Right ventricle myocardium superior (tissue), 1 donor: ENCODE measurements around the gene GRAMD2B. TPM values are rescaled to one million over a fixed set of nuclear protein-coding genes. Genes with fewer than 3 reads are reported as not detected.
"Not testable (repeated sequence)": the region's sequence is repeated elsewhere in the genome, so short reads cannot be mapped to it uniquely, and the experiment has no call there.

ENCODE experiments used
- ATAC-seq: fragments of 200-7000 bp; cut with Tn5 transposase; one replicate; pipeline ENCODE4 v1.9.1; 2020; ENCODE audit warnings: mild to moderate bottlenecking; ENCODE audit not compliant: poor library complexity
- DNase-seq: peaks from one replicate; pipeline ENCODE4 v3.0.0-alpha.2; 2020
- intact Hi-C: fragments of 100-400 bp; cut with DNase I; formaldehyde crosslinking; loops from one replicate; pipeline ENCODE4 v1.11.2; 2022
- total RNA-seq: library from RNA; stranded (reverse); fragmentation: NEBNext Ultra II Directional; extraction: Animal tissue kit (Norgen Biotek cat#: 25700); gene quantifications from one replicate; pipeline ENCODE4 v1.2.1, GENCODE V29; 2021
- donor health status: DM: no; HTN: yes; CAD: no; lungs with severe emphysema.

Gene GRAMD2B
- total RNA-seq, 1 donor from 2014 or later: 25.4 TPM

DNA sequence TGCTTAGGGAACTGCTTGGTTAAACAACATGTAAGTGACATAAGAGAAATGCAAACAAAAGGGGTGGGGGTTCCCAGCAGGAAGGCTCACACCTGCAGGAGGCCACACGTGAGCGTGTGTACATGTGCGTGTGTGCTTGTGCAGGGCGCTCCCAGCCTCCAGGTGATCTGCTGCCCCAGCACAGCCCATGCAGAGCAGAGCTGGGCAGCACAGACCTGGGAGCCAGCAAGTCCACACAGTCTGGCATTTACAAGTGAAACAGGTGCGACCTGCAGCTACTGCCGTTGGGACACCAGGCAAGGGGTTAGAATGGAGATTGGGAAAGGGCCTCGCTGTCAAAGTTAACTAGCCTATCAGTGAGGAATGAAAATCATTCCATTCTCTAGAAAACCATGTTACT, 41.8 kb downstream of the GRAMD2B start:
- ATAC-seq (no peak), DNase-seq (no peak)
- intact Hi-C loops: no loop called here

- no peak for DNase-seq
- intact Hi-C loops: no loop called here
- ATAC-seq: no peak
Measured at GRCh38 chr5:126468091-126468490, 44.9 kb downstream of the GRAMD2B start.

GRCh38 chr5:126469536-126470316, 46.5 kb downstream of the GRAMD2B start:
- DNase-seq: no peak
- intact Hi-C loops: no loop called here
- ATAC-seq: peak; percentile 89

- intact Hi-C loops: not testable (repeated sequence)
- peak; percentile 13 for ATAC-seq
Measured at GRCh38 chr5:126470529-126470928, 47.3 kb downstream of the GRAMD2B start.

GRCh38 chr5:126471247-126471646, 48.0 kb downstream of the GRAMD2B start:
- no peak for ATAC-seq
- intact Hi-C loops: no loop called here
- DNase-seq: no peak

More at GRCh38 chr5:126470529-126470928, 47.3 kb downstream of the GRAMD2B start:
- DNase-seq: not testable (repeated sequence)

DNA sequence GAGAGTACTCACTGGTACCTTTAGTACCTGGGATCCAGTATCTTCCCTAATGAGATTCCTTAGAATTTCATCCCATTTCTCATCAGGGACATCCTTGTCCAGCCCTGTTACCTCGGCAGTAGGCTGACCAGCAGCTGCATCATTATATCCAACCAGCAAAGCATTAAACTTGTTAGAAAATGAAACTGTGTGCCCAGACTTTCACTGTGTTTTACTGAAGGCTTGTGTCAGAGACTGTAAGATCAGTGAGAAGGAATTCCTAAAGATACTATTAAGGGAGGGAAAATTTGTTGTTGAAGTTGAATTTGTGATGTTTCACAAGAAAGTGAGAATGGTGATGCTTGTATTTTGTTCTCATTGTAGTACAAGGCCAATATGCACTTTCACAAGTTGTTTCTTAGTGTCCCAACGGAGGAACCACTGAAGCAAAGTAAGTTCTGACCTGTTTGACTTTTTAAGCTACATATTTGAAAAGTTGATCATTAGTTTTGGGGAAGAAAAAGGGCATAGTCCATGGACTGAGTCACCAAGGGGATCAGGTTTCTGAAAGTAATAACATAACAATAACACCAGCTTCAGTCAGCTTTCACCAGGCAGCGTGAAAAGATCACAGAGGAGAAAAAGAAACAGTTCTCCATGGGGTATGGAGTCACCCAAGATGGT, 48.8 kb downstream of the GRAMD2B start:
- ATAC-seq: no peak
- DNase-seq: no peak
- intact Hi-C loops: no loop called here

GRCh38 chr5:126472538-126472889, 49.3 kb downstream of the GRAMD2B start:
- no peak for DNase-seq
- no peak for ATAC-seq
- intact Hi-C loops: no loop called here

GRCh38 chr5:126477294-126478117, 54.3 kb downstream of the GRAMD2B start:
- intact Hi-C loops: no loop called here
- no peak for ATAC-seq
- DNase-seq: no peak

GRCh38 chr5:126479810-126480209, 56.6 kb downstream of the GRAMD2B start:
- ATAC-seq: peak; percentile 67
- no peak for DNase-seq
- intact Hi-C loops: no loop called here

GRCh38 chr5:126480824-126481223, 57.6 kb downstream of the GRAMD2B start:
- ATAC-seq (no peak), DNase-seq (no peak)
- intact Hi-C loops: no loop called here

DNA sequence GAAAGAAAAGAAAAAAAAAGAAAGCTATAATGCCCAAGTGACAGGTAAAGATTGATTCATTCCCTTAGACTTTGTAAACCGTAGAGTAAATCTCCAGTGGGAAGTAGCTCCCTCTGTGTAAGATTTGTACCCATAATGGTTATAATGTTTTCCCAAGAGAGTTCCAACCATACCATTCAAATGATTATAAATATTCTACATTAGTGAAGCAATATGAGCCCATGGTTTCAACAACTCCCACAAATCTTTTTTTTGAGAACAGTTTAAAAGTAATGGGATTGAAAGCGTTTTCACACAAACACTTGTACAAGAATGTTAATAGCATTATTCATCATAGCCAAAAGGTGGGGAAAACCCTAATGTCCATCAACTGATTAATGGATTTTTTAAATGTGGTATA, 58.0 kb downstream of the GRAMD2B start:
- DNase-seq (no peak), ATAC-seq (no peak)
- intact Hi-C loops: no loop called here

GRCh38 chr5:126482591-126482990, 59.4 kb downstream of the GRAMD2B start:
- intact Hi-C loops: no loop called here
- DNase-seq (no peak), ATAC-seq (no peak)

DNA sequence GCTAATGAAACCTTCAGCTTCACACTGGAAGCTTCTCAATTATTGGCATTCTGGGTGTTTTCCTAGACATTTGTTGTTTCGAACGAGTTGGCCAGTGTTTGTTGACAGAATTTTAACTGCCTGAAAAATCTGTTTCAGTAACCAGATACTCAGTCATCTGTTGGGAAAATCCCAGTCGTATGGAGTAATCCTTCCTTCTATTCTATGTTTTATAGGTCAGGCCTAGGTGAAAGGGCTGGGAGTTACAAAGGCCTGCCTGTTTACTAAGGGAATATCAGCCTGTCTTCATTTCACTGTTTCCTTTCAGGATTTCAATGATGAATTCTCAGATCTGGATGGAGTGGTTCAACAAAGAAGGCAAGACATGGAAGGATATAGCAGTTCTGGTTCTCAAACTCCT, 59.9 kb downstream of the GRAMD2B start:
- intact Hi-C loops: no loop called here
- DNase-seq (no peak), ATAC-seq (no peak)

GRCh38 chr5:126484253-126484652, 61.0 kb downstream of the GRAMD2B start:
- intact Hi-C loops: no loop called here
- DNase-seq (no peak), ATAC-seq (no peak)

GRCh38 chr5:126486332-126486731, 63.1 kb downstream of the GRAMD2B start:
- no peak for DNase-seq
- peak; percentile 62 for ATAC-seq
- intact Hi-C loops: no loop called here

DNA sequence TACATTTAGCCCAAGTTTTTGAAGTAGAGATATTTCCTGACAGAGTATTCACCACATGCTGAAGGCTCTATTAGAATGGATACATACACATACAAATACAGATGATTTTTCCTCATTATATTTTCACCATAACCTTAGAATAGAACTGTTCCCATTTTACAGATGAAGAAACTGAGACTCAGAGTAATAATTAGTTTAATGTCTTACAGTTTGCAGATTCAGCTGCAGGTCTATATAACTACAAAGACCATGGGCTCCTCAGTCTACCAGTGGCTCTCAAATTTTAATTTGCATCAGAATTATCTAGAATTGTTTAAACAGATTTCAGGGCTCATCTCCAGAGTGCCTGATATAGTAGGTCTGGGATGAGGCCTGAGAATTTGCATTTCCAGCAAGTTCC, 64.4 kb downstream of the GRAMD2B start:
- no peak for DNase-seq
- ATAC-seq: no peak
- intact Hi-C loops: no loop called here

DNA sequence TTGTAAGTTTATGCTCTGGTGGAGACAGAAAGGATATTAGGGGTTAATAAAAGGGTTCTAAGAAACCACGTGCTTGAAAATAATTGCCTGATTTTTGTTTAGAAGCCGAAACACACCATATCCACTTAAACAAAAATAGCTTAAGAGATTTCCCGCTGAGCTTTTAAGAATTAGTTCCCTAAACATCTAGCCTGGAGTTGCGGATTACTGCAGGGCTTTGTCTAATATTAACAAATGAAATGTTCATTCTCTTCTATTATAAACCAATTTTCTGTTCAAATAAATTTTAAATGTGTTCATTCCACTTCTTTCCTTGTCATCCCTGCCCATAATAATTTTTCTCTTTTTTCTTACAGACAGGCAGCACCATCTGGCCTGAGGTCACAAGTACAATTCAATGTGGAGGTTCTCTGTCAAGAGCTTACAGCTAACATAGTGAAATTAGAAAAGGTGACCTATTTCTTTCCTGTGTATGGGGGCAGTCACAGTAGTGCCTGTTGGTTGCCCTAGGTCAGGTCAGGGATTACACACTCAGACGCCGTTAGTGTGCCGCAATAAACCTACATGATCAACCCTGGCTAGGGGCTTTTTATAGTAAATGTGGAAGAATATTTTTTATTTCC, 65.3 kb downstream of the GRAMD2B start:
- ATAC-seq (no peak), DNase-seq (no peak)
- intact Hi-C loops: no loop called here

GRCh38 chr5:126490167-126490940, 67.1 kb downstream of the GRAMD2B start:
- peak; percentile 30 for ATAC-seq
- intact Hi-C loops: no loop called here
- no peak for DNase-seq
